SU-DHL-6 (cell line): ENCODE data around the gene TBPL2.

Source experiments
- H2AFZ ChIP-seq: fragments of 200-600 bp; sonication (generic); 2 replicates; pipeline ENCODE4 v1.6.1; 2014; ENCODE audit warnings: low read depth, mild to moderate bottlenecking, moderate library complexity, mixed read lengths, antibody characterized with exemption, low read length; ENCODE audit not compliant: severe bottlenecking
- H3F3A ChIP-seq: fragments of 200-600 bp; shearing (Covaris generic); 2 replicates; pipeline ENCODE4 v1.6.0; 2016; ENCODE audit warnings: antibody characterized with exemption, mild to moderate bottlenecking; ENCODE audit not compliant: insufficient read depth
- H3K27ac ChIP-seq: fragments of 200-600 bp; sonication (generic); 2 replicates; pipeline ENCODE4 v1.5.1; 2016; ENCODE audit warnings: low read depth, mild to moderate bottlenecking, low read length, moderate library complexity, mixed read lengths
- H3K27me3 ChIP-seq: fragments of 200-600 bp; sonication (generic), shearing (Covaris generic); 2 replicates; pipeline ENCODE4 v1.6.0; 2014; ENCODE audit warnings: mild to moderate bottlenecking, low read length
- H3K36me3 ChIP-seq: fragments of 200-600 bp; sonication (generic); 2 replicates; pipeline ENCODE4 v1.6.1; 2014; ENCODE audit warnings: mild to moderate bottlenecking, low read length, mixed read lengths
- H3K4me2 ChIP-seq: fragments of 300-600, 200-600 bp; shearing (Covaris generic), sonication (generic); 2 replicates; pipeline ENCODE4 v1.6.0; 2014; ENCODE audit warnings: low read length, low read depth, mild to moderate bottlenecking; ENCODE audit not compliant: poor library complexity, severe bottlenecking
- H3K4me3 ChIP-seq: fragments of 200-600 bp; sonication (generic); 2 replicates; pipeline ENCODE4 v1.5.1; 2014; ENCODE audit warnings: antibody characterized with exemption, low read length, mild to moderate bottlenecking, mixed read lengths; ENCODE audit not compliant: insufficient read depth, poor library complexity, severe bottlenecking
- H3K79me2 ChIP-seq: fragments of 200-600 bp; sonication (generic); 2 replicates; pipeline ENCODE4 v1.6.1; 2014; ENCODE audit warnings: mild to moderate bottlenecking, low read length, moderate library complexity; ENCODE audit not compliant: insufficient read depth
- H3K9ac ChIP-seq: fragments of 200-600 bp; sonication (generic); 2 replicates; pipeline ENCODE4 v1.7.0; 2014; ENCODE audit warnings: mild to moderate bottlenecking, low read length
- H3K9me2 ChIP-seq: fragments of 200-600 bp; sonication (generic); replicated peaks from 2 replicates; pipeline ENCODE4 v1.6.1; 2014; ENCODE audit warnings: low read length; ENCODE audit not compliant: insufficient read depth
- H3K9me3 ChIP-seq: fragments of 200-600 bp; sonication (generic); 2 replicates; pipeline ENCODE4 v1.6.1; 2014; ENCODE audit warnings: low read length, mixed read lengths; ENCODE audit not compliant: insufficient read depth
- H4K20me1 ChIP-seq: fragments of 200-600 bp; sonication (generic); 2 replicates; pipeline ENCODE4 v1.6.1; 2014; ENCODE audit warnings: low read depth, mild to moderate bottlenecking, antibody characterized with exemption, low read length, moderate library complexity, mixed read lengths
- EZH2phosphoT487 ChIP-seq: fragments of 200-600 bp; sonication (generic), shearing (Covaris generic); conservative IDR thresholded peaks from 2 replicates; pipeline ENCODE4 v1.6.1; 2018; ENCODE audit warnings: mild to moderate bottlenecking, antibody characterized with exemption, low read length, moderate library complexity, mixed read lengths
- TF ChIP-seq, protein P1 (sequence below): fragments of 200-600 bp; sonication (generic); IDR thresholded peaks from one replicate; pipeline ENCODE4 v1.5.1; 2017; ENCODE audit warnings: antibody characterized with exemption, mild to moderate bottlenecking, low read length, moderate library complexity; ENCODE audit not compliant: insufficient read depth, poor library complexity, severe bottlenecking

Gene TBPL2

DNA sequence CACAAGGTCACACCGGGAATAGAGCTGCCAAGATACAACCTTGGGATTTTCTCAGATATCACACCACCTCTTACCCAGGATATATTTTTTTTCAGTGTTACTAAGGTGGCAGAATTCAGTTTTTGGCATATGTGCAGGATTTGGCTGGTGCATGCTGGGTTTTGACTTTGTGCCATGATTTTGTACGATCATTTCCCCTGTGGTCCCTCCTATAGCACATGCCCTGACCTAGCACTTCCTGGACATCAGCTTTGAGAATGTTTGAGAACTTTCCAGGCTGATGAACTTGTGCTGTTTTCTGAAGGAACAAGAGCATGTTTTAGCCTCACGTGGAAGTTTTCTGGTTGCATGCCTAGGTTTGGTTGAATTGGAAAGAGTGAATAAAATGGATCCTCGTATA is 11.0 kb upstream of the TBPL2 start:
- Histone ChIP-seq H2AFZ (no peak overlapping the region), H3K9me3 (no peaks in the 10 kb centered on the region), H4K20me1 (no peaks in the 10 kb centered on the region), H3K27ac (no peak overlapping the region), H3K79me2 (no peaks in the 10 kb centered on the region), H3K4me3 (no peak overlapping the region), H3F3A (no peaks in the 10 kb centered on the region), H3K9me2 (no peaks in the 10 kb centered on the region), H3K9ac (no peak overlapping the region), H3K36me3 (no peaks in the 10 kb centered on the region), H3K4me2 (no peak overlapping the region), H3K27me3 (no peaks in the 10 kb centered on the region)
- TF ChIP-seq EZH2phosphoT487: no peak
- TF ChIP-seq, protein P1, sequence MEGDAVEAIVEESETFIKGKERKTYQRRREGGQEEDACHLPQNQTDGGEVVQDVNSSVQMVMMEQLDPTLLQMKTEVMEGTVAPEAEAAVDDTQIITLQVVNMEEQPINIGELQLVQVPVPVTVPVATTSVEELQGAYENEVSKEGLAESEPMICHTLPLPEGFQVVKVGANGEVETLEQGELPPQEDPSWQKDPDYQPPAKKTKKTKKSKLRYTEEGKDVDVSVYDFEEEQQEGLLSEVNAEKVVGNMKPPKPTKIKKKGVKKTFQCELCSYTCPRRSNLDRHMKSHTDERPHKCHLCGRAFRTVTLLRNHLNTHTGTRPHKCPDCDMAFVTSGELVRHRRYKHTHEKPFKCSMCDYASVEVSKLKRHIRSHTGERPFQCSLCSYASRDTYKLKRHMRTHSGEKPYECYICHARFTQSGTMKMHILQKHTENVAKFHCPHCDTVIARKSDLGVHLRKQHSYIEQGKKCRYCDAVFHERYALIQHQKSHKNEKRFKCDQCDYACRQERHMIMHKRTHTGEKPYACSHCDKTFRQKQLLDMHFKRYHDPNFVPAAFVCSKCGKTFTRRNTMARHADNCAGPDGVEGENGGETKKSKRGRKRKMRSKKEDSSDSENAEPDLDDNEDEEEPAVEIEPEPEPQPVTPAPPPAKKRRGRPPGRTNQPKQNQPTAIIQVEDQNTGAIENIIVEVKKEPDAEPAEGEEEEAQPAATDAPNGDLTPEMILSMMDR: no peak

DNA sequence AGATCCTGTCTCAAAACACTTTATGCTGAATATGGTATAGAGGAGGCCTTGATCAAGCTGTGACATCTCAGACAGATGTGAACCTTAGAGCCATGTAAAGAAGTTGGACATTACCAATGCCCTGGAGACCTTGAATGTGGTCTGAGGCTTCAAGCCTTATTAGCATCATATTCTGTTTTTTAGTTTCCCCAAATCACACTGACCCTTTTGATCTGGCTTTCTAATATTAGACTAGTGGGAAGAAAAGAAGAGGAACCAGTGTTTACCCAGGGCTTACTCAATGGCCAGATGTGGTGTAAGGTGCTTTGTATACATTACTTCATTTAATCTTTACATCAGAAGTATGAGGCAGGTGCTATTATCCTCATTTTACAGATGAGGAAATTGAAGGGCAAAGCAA is 10.6 kb upstream of the TBPL2 start:
- Histone ChIP-seq H3K9me2 (no peaks in the 10 kb centered on the region), H3K27ac (no peak overlapping the region), H3K4me2 (no peak overlapping the region), H3K9me3 (no peaks in the 10 kb centered on the region), H2AFZ (no peak overlapping the region), H3K9ac (no peak overlapping the region), H4K20me1 (no peaks in the 10 kb centered on the region), H3K79me2 (no peaks in the 10 kb centered on the region), H3K27me3 (no peaks in the 10 kb centered on the region), H3K36me3 (no peaks in the 10 kb centered on the region), H3K4me3 (no peak overlapping the region), H3F3A (no peaks in the 10 kb centered on the region)
- TF ChIP-seq, protein P1: no peak
- TF ChIP-seq EZH2phosphoT487: no peak

DNA sequence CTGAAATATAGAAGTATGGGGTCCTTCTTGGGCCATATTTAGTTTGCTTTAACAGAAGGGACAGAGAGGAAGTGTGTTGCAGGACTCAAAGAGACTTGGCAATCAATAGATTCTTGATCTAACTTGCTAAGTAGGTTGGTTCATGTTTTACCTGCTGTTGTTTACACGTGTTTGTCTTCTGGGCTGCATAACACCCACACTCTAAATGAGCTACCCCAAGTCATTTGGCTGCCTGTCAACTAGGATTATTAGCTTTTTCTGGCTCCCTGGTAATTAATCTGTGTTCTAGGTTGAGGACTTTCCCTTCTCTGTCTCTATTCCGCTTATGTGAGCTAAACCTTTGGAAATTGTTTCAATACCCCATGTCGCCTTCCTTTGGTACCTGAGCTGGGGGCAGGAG is 10.1 kb upstream of the TBPL2 start:
- H3K27me3 ChIP-seq: no peaks in the 10 kb centered on the region
- no peak overlapping the region for H3K4me3 ChIP-seq
- H3K9me3 ChIP-seq: no peaks in the 10 kb centered on the region
- TF ChIP-seq, protein P1: no peak
- TF ChIP-seq EZH2phosphoT487: no peak
- H3F3A ChIP-seq: no peaks in the 10 kb centered on the region
- no peak overlapping the region for H3K4me2 ChIP-seq
- H2AFZ ChIP-seq: no peak overlapping the region
- H4K20me1 ChIP-seq: no peaks in the 10 kb centered on the region
- no peak overlapping the region for H3K9ac ChIP-seq
- H3K36me3 ChIP-seq: no peaks in the 10 kb centered on the region
- no peaks in the 10 kb centered on the region for H3K79me2 ChIP-seq
- H3K9me2 ChIP-seq: no peaks in the 10 kb centered on the region
- no peak overlapping the region for H3K27ac ChIP-seq
